Duodenal mucosa (tissue), 2 donors: ENCODE measurements around the gene PLXNA1.

Source experiments
- H3K27ac ChIP-seq: one replicate; pipeline ENCODE4 v1.7.0; 2013; ENCODE audit warnings: low read depth, low read length
- H3K27me3 ChIP-seq, 2 donors: one replicate each; pipeline ENCODE4 v1.7.0; 2013; ENCODE audit warnings: low read length in 2 of 2, control low read depth in 1 of 2; ENCODE audit not compliant: insufficient read depth in 2 of 2, control insufficient read depth in 1 of 2
- H3K36me3 ChIP-seq, 2 donors: one replicate each; pipeline ENCODE4 v1.7.0; 2013; ENCODE audit warnings: low read length in 2 of 2, control low read depth in 1 of 2; ENCODE audit not compliant: insufficient read depth in 2 of 2, control insufficient read depth in 1 of 2
- H3K4me1 ChIP-seq, 2 donors: one replicate each; pipeline ENCODE4 v1.7.0; 2013; ENCODE audit warnings: low read length in 2 of 2, control low read depth in 1 of 2; ENCODE audit not compliant: insufficient read depth in 2 of 2, control insufficient read depth in 1 of 2
- H3K4me3 ChIP-seq, 2 donors: one replicate each; pipeline ENCODE4 v1.7.0; 2013; ENCODE audit warnings: low read length in 2 of 2, low read depth in 1 of 2
- H3K9ac ChIP-seq, 2 donors: one replicate each; pipeline ENCODE4 v1.7.0; 2013; ENCODE audit warnings: low read length in 2 of 2, low read depth in 1 of 2
- H3K9me3 ChIP-seq, 2 donors: one replicate each; pipeline ENCODE4 v1.7.0; 2013; ENCODE audit warnings: low read length in 2 of 2, control low read depth in 1 of 2; ENCODE audit not compliant: control insufficient read depth in 1 of 2

PLXNA1 gene

DNA sequence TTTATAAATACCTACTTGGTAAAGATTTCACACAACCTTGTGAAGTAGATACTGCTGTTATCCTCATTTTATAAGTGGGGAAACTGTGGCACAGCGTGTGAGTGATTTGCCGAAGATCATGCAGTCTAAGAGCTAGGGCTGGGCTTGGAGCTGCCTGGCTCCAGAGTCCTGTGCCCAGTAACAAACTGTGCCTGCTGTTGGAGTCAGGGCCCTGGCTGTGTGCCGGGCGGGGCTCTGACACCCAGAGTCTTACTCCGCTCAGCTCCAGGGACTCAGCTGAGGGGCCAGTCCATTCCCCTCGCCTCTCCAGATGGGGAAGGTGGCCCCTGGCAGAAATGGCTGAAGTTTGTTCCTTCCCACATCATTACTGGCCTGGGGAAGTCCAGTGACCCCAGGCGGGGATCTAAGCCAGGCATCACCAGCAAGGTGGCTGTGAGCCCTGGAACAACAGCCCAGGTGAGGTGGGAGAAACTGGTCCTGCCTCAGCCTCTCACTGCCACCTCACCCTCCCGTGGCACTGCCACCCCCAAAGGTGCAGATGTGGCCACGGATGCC is 17.3 kb upstream of the PLXNA1 start:
- Histone ChIP-seq H3K27me3 (peaks cover 0 to 4% of the 10 kb centered on the region in 2 donors), H3K36me3 (no peaks in the 10 kb centered on the region), H3K9me3 (no peaks in the 10 kb centered on the region), H3K27ac (no peak overlapping the region), H3K9ac (no peak overlapping the region), H3K4me3 (no peak overlapping the region), H3K4me1 (peaks cover 0 to 9% of the 10 kb centered on the region in 2 donors)

DNA sequence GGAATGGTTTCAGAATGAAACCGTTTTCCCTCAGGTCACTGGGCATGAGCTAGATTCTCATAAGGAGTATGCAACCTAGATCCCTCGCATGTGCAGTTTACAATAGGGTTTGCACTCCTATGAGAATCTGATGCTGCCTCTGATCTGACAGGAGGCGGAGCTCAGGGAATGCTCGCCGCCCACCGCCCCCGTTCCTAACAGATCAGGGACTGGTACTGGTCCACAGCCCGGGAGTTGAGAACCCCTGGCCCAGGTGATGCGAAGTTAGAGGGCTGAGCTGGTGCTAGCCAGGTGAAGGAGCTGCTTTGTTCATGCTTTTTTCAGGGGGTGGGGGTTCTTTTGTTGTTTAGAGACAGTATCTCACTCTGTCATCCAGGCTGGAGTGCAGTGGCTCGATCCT is 15.5 kb upstream of the PLXNA1 start:
- no peaks in the 10 kb centered on the region for H3K9me3 ChIP-seq
- H3K4me1 ChIP-seq, result no peaks in the 10 kb centered on the region
- H3K4me3 ChIP-seq, result no peak overlapping the region
- H3K9ac ChIP-seq, result no peak overlapping the region
- peaks cover 0 to 4% of the 10 kb centered on the region in 2 donors for H3K27me3 ChIP-seq
- no peak overlapping the region for H3K27ac ChIP-seq
- H3K36me3 ChIP-seq, result no peaks in the 10 kb centered on the region

DNA sequence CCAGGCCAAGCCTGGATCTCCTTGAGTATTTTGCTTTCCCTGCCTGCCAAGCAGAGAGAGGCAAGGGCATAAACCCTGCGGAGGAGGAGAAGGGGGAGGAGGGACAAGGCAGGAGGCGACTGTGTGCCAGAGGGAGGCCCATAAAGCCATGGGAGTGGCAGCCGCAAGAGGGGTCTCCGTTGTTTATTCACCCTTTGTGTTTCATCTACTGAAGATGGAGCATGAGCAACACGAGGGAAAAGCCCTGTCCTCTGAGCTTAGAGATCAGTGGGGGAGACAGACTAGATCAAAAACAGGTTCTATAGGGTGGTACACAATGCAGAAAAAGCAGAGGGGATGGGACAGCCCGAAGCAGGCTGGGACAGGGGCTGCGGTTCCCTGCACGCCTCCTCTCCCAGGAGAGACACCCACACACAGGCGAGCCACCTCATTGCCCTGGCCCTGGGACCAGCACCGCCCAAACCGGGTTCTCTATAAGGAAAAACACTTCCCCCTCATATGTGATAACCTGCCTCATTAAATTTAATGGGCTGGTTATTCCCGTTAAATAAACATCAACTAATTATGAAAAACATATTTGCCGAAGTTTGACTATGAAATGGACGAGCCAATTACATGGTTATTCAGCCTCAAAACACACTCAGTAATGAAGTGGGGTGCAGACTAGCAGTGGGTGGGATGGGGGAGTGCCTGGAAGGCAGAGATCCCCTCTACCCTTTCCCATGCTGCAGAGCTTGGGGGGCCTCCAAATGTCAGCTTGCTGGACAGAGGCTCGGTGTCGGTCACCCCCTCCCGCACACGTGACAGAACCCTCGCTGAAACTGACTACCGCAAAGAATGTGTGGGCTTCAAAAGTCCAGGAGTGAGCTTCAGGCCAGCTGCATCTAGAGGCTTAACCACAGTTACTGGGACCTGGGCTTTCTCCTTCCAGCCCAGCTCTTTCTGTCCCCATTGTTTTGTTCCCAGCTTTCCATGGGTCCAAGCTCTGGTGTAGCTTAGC is 14.2 kb upstream of the PLXNA1 start:
- Histone ChIP-seq H3K4me3 (no peak overlapping the region), H3K9ac (no peak overlapping the region), H3K4me1 (no peaks in the 10 kb centered on the region), H3K36me3 (no peaks in the 10 kb centered on the region), H3K27ac (no peak overlapping the region), H3K27me3 (peaks cover 0 to 4% of the 10 kb centered on the region in 2 donors), H3K9me3 (no peaks in the 10 kb centered on the region)

- Histone ChIP-seq H3K9me3 (peaks cover 0 to 2% of the 10 kb centered on the region in 2 donors), H3K27me3 (peaks cover 0 to 4% of the 10 kb centered on the region in 2 donors), H3K4me1 (no peaks in the 10 kb centered on the region), H3K9ac (no peak overlapping the region), H3K27ac (no peak overlapping the region), H3K4me3 (no peak overlapping the region), H3K36me3 (no peaks in the 10 kb centered on the region)
These were observed 13.3 kb upstream of the PLXNA1 start for GRCh38 chr3:126969586-126969985.

DNA sequence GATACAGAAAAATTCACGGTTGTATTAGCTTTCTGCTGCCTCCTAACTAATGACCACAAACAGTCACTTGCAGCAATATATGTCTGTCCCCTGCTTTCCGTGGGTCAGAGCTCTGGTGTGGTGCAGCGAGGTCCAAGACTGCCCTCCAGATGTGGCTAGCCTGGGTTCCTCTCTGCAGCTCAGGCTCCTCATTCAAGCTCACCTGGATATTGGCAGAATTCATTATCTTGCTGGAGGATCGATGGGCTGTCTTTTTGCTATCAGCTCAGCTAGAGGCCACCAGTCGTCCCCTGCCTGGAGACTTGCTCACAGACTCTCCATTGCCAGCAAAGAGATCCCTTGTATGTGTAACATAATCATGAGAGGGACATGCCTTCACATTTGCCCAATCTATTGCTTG is 12.8 kb upstream of the PLXNA1 start:
- Histone ChIP-seq H3K27me3 (peaks cover 0 to 4% of the 10 kb centered on the region in 2 donors), H3K36me3 (no peaks in the 10 kb centered on the region), H3K9ac (no peak overlapping the region), H3K4me1 (no peaks in the 10 kb centered on the region), H3K9me3 (peaks cover 1 to 7% of the 10 kb centered on the region in 2 donors), H3K27ac (no peak overlapping the region), H3K4me3 (no peak overlapping the region)

- no peaks in the 10 kb centered on the region for H3K36me3 ChIP-seq
These were observed 12.0 kb upstream of the PLXNA1 start for GRCh38 chr3:126970921-126971320.

GRCh38 chr3:126971891-126972351 is 11.0 kb upstream of the PLXNA1 start:
- Histone ChIP-seq H3K27ac (no peak overlapping the region), H3K36me3 (no peaks in the 10 kb centered on the region), H3K27me3 (peaks cover 0 to 4% of the 10 kb centered on the region in 2 donors), H3K9ac (no peak overlapping the region), H3K9me3 (peaks cover 2 to 7% of the 10 kb centered on the region in 2 donors), H3K4me3 (no peak overlapping the region), H3K4me1 (no peaks in the 10 kb centered on the region)

More at GRCh38 chr3:126970921-126971320, 12.0 kb upstream of the PLXNA1 start:
- Histone ChIP-seq H3K9ac (no peak overlapping the region), H3K4me3 (no peak overlapping the region), H3K27ac (no peak overlapping the region), H3K27me3 (peaks cover 0 to 4% of the 10 kb centered on the region in 2 donors), H3K9me3 (peaks cover 2 to 7% of the 10 kb centered on the region in 2 donors), H3K4me1 (no peaks in the 10 kb centered on the region)

DNA sequence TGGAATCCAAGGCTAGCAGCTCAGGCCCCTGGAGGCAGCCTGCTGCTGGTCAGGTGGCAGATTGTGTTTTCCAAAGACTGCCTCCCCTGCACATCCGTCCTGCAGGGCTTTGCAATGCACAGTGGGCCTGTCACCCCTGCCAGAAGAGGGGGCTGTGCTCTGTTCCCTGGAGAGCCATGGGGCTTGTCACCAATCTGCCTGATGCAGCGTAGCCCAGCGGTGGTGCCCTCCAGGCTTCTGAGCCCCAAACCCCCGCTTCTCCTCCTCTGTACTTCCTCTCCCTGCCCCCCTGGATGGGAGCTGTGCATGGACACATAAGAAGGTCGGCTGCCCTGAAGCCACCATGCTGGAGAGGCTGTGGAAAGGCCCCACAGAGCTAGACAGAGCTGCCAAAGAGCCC is 10.0 kb upstream of the PLXNA1 start:
- no peaks in the 10 kb centered on the region for H3K4me1 ChIP-seq

GRCh38 chr3:126973814-126974213 is 9.1 kb upstream of the PLXNA1 start:
- Histone ChIP-seq H3K4me1 (no peaks in the 10 kb centered on the region), H3K36me3 (no peaks in the 10 kb centered on the region), H3K27me3 (peaks cover 0 to 6% of the 10 kb centered on the region in 2 donors), H3K4me3 (no peak overlapping the region), H3K9me3 (peaks cover 2 to 7% of the 10 kb centered on the region in 2 donors), H3K9ac (no peak overlapping the region), H3K27ac (no peak overlapping the region)

More for the DNA sequence above, 10.0 kb upstream of the PLXNA1 start:
- H3K9me3 ChIP-seq, result peaks cover 2 to 7% of the 10 kb centered on the region in 2 donors
- H3K4me3 ChIP-seq, result no peak overlapping the region
- no peaks in the 10 kb centered on the region for H3K36me3 ChIP-seq
- H3K27me3 ChIP-seq, result peaks cover 0 to 4% of the 10 kb centered on the region in 2 donors
- H3K27ac ChIP-seq, result no peak overlapping the region
- no peak overlapping the region for H3K9ac ChIP-seq

- Histone ChIP-seq H3K36me3 (no peaks in the 10 kb centered on the region), H3K4me3 (no peak overlapping the region), H3K9me3 (peaks cover 2 to 7% of the 10 kb centered on the region in 2 donors), H3K4me1 (no peaks in the 10 kb centered on the region), H3K9ac (no peak overlapping the region), H3K27ac (no peak overlapping the region), H3K27me3 (peaks cover 0 to 2% of the 10 kb centered on the region in 2 donors)
These were observed 8.2 kb upstream of the PLXNA1 start for GRCh38 chr3:126974756-126975155.
